Mesothelial cell of epicardium (in vitro differentiated cells): ENCODE results near the gene TMEM54. TPM values are rescaled to one million over a fixed set of nuclear protein-coding genes. Genes with fewer than 3 reads are reported as not detected.

Source experiments
- DNase-seq, 2 experiments: peaks; one replicate each; pipeline ENCODE4 v3.0.0; 2021; ENCODE audit warnings: low spot score in 2 of 2; ENCODE audit not compliant: unreplicated experiment in 2 of 2
- H3K27ac Mint-ChIP-seq: 2 replicates; pipeline ENCODE4 v1.8.0; 2021; ENCODE audit warnings: mixed read lengths
- H3K27me3 Mint-ChIP-seq: 2 replicates; pipeline ENCODE4 v1.8.0; 2021; ENCODE audit warnings: low read depth, mixed read lengths
- H3K36me3 Mint-ChIP-seq: 2 replicates; pipeline ENCODE4 v1.8.0; 2021; ENCODE audit warnings: mixed read lengths
- H3K4me1 Mint-ChIP-seq: 2 replicates; pipeline ENCODE4 v1.8.0; 2021; ENCODE audit warnings: mixed read lengths
- H3K4me3 Mint-ChIP-seq: 2 replicates; pipeline ENCODE4 v1.8.0; 2021; ENCODE audit warnings: mild to moderate bottlenecking, moderate library complexity, mixed read lengths
- H3K9me3 Mint-ChIP-seq: 2 replicates; pipeline ENCODE4 v1.8.0; 2021; ENCODE audit warnings: mixed read lengths
- CTCF ChIP-seq: fragments of 200-600 bp; sonication (generic); IDR thresholded peaks from one replicate; pipeline ENCODE4 v1.5.0; 2021; ENCODE audit warnings: antibody characterized with exemption; ENCODE audit not compliant: unreplicated experiment
- total RNA-seq: library from RNA; stranded (reverse); gene quantifications from 3 replicates; pipeline ENCODE4 v1.2.1, GENCODE V29; 2021

The TMEM54 gene
- total RNA-seq, 1 donor from 2014 or later: 49.0 TPM

- no peak for DNase-seq
- no peaks in the 10 kb centered on the region for H3K27me3 Mint-ChIP-seq
- H3K9me3 Mint-ChIP-seq: no peaks in the 10 kb centered on the region
- TF ChIP-seq CTCF: no peak
- H3K36me3 Mint-ChIP-seq: no peaks in the 10 kb centered on the region
- peaks cover 14% of the 10 kb centered on the region for H3K4me1 Mint-ChIP-seq
- H3K27ac Mint-ChIP-seq: peak overlapping the region; percentile 39
- peak overlapping the region; percentile 78 for H3K4me3 Mint-ChIP-seq
These were observed 790 bp upstream of the TMEM54 start for GRCh38 chr1:32901823-32902534.

GRCh38 chr1:32900371-32900955 lies 726 bp downstream of the TMEM54 start:
- peaks cover 14% of the 10 kb centered on the region for H3K4me1 Mint-ChIP-seq
- no peaks in the 10 kb centered on the region for H3K9me3 Mint-ChIP-seq
- H3K4me3 Mint-ChIP-seq: peak overlapping the region; percentile 72
- TF ChIP-seq CTCF: no peak
- no peaks in the 10 kb centered on the region for H3K36me3 Mint-ChIP-seq
- DNase-seq: no peak
- H3K27ac Mint-ChIP-seq: peak overlapping the region; percentile 9
- no peaks in the 10 kb centered on the region for H3K27me3 Mint-ChIP-seq

DNA sequence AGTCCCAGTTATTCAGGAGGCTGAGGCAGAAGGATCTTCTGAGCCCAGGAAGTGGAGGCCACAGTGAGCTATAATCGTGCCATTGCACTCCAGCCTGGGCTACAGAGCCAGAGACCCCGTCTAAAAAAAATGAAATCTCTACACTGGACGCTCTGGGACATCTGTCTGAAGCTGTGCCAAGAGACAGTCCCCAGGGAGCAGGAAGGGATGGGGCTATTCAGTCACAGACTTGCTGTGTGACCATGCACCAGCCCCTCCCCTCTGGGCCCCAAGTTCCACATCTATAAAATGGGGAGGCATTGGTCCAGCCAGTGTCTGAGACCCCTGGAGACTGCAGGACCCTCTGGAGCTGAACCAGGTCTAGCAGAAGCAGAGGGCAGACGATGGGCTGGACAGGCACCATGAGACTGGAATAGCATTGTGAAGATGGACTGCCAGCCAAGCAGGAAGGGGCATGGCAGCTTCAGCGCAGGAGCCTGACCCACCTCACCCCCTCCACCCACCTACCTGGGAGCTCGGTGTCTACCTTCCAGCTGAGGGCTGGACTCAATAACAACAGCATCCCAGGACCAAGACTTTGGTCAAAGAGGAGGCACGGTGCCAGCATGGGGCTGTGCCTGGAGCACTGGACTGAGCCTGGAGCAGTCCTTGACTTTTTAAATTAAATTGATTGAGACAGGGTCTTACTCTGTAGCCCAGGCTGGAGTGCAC lies 1.4 kb downstream of the TMEM54 start:
- Mint-ChIP-seq H3K9me3 (no peaks in the 10 kb centered on the region), H3K27ac (no peak overlapping the region), H3K4me1 (peaks cover 14% of the 10 kb centered on the region), H3K27me3 (no peaks in the 10 kb centered on the region), H3K4me3 (peak overlapping the region; percentile 72), H3K36me3 (no peaks in the 10 kb centered on the region)
- no peak for DNase-seq
- TF ChIP-seq CTCF: no peak

- no peak for DNase-seq
- H3K4me3 Mint-ChIP-seq: no peak overlapping the region
- no peaks in the 10 kb centered on the region for H3K27me3 Mint-ChIP-seq
- no peaks in the 10 kb centered on the region for H3K9me3 Mint-ChIP-seq
- TF ChIP-seq CTCF: no peak
- H3K4me1 Mint-ChIP-seq: peaks cover 16% of the 10 kb centered on the region
- no peaks in the 10 kb centered on the region for H3K36me3 Mint-ChIP-seq
- H3K27ac Mint-ChIP-seq: no peak overlapping the region
These were observed 2.2 kb downstream of the TMEM54 start for GRCh38 chr1:32898958-32899357.

- Mint-ChIP-seq H3K27ac (no peak overlapping the region), H3K4me1 (peaks cover 20% of the 10 kb centered on the region), H3K36me3 (no peaks in the 10 kb centered on the region), H3K27me3 (no peaks in the 10 kb centered on the region), H3K4me3 (no peak overlapping the region), H3K9me3 (no peaks in the 10 kb centered on the region)
- no peak for DNase-seq
- TF ChIP-seq CTCF: no peak
These were observed 3.1 kb downstream of the TMEM54 start for GRCh38 chr1:32898056-32898455.
